ELF-1 (cell line): ENCODE measurements around the gene KLC1.
"Not testable (repeated sequence)": the region's sequence is repeated elsewhere in the genome, so short reads cannot be mapped to it uniquely, and the experiment has no call there.

Experiments
- DNase-seq: peaks from one replicate; pipeline ENCODE4 v3.0.0-alpha.2; 2016; ENCODE audit warnings: low read depth, low spot score

The KLC1 gene

DNA sequence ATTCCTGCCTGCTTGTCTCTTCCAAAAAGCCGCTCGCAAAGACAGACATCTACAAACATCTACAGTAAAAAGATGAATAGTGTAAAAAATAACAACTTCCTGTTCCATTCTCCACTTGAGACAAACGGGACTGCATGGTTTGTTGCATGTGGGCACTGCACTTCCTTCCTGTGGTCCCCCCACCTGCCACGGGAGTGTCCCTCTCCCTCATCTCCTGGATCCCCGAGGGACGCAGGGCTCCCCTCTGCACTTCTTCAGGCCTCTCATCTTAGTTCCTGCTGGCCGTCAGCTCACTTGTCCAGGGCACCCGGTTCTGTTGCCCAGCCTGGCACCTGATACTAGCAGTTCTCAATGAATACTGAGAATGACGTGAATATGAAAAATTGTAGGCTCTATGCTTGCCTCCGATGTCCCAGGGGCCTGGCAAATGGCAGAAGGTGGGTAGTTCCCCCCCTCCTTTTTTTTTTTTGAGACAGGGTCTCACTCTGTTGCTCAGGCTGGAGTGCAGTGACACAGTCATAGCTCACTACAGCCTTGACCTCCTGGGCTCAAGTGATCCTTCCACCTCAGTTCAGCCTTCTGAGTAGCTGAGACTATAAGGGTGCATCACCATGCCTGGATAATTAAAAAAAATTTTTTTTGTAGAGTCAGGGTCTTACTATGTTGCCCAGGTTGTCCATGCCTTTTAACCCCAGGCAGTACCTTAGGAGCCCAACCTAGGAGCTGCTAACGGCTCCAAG, 3.5 kb upstream of the KLC1 start:
- DNase-seq, result no peak

GRCh38 chr14:103626146-103626850, 2.7 kb upstream of the KLC1 start:
- DNase-seq, result peak; percentile 18

GRCh38 chr14:103627073-103628025, 1.7 kb upstream of the KLC1 start:
- DNase-seq, result no peak

DNA sequence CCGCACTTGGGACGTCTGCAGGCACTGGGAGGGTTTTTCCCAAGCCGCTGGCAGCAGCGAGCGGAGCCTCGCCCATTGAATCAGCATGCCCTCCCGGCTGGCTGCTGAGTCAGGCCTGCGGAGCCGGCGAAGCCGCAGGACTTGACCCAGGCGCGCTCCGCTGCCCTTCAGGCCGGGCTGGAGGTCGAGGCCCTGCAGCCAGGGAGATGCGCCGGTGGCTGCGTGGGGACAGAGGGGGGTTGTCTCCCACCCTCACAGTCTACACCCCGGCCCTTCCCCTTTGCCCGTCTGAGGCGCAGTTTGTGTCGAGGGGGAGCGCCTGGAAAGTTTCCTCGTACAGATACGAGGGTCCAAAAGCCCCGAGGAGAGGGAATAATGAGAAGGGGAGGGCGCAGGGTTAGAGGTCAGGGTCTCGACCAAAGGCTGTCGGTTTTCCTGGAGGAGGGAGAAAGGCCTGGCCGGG, 759 bp upstream of the KLC1 start:
- DNase-seq, result peak; percentile 84

DNA sequence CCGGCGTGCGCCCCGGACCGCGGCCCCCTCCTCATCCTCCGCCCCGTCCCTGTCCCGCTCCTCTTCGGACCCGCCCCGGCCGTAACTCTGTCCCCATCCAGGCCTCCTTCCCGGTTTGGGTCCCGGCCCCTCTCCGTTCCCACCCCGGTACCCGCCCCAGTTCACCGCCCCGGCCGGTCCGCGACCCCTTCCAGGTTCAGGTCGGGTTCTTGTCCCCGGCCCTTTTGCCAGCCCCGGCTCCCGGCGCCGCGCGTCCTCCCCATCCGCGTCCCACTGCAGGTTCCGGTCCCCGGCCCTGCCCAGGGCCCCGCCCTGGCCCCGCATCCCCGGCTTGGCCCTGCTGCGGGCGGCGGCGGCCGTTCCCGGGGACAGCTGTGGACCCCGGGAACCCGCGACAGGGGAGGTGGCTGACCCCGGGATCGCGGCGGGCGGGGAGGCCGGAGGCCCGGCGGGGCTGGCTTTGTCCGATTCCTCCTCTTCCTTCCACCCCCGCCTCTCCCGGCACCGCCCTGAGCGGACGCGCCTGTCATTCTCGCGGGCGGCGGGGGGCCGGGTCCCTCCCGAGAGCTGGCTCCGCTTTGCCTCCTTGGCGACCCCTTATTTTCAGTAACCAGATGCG, 601 bp downstream of the KLC1 start:
- peak; percentile 46 for DNase-seq

DNA sequence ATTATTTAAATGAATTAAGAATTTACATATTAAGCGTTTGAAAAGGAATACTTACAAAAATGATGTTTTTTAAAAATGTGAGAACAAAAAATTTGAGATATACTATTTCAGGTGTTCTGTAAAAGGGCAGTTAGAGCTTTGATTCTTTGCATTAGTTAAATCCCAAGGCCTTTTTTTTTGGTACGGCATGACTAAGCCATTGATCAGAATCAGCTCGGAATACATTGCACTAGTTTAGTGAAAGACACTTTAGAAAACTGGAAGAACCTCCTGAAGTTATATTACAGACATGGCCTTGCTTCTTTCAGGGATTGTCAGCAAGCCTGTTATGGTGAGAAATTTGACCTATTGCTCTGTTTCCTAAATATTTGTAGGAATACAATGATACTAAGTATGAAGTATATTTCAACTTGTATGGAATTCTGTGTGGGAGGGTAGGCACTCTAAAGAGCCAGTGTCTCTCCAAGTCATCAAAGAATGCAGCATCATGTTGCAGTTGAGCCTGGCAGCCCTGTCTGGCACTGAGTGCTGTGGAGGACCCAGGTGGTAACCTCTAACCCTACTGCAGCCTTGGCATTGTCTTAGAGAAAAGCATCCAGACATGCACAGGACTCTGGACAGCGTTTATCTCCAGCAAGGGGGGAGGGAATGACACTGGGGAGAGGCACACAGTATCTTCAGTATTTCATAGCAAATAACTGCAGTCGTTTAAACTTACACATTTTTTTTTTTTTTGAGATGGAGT, 1.5 kb downstream of the KLC1 start:
- DNase-seq, result no peak

DNA sequence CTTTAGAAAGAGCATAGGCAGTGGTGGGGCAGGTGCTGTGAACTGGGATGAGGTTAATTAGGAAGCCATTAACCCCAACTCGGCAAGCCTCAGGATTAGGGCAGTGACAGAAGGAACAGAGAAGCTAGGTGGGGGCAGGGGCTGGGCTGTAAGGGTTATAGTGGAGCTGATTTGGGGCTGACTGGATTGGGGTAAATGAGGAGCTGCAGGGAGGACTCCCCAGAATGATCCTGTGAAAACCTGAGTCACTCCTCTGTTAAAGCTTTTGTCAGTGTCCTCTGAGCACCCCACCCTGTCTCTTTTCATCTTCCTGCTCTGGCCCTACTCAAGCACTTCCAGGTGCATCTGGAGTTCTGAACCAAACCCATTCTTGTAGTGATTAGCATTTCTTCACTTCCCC, 4.4 kb downstream of the KLC1 start:
- DNase-seq, result no peak

DNA sequence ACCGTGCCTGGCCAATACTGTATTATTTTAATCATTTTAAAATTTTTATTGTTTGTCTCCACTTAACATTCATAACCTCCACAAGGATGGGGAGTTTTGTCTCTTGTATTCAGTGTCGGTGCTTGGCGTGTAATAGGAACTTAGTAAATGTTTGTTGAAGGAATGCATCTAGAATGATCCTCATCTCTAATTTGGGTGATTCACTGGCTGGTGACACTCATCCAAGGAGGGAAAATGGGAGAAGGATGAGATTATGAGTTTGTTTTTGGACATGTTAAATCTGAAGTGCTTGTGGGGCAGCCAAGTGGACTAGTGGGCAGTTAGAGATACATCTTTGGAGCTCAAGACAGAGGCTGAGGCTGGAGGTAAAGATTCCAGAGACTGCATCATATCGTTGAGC, 5.1 kb downstream of the KLC1 start:
- DNase-seq, result no peak

- no peak for DNase-seq
These were observed 9.6 kb downstream of the KLC1 start for GRCh38 chr14:103638594-103638993.

- DNase-seq, result no peak
These were observed 12.2 kb downstream of the KLC1 start for GRCh38 chr14:103641161-103641560.

DNA sequence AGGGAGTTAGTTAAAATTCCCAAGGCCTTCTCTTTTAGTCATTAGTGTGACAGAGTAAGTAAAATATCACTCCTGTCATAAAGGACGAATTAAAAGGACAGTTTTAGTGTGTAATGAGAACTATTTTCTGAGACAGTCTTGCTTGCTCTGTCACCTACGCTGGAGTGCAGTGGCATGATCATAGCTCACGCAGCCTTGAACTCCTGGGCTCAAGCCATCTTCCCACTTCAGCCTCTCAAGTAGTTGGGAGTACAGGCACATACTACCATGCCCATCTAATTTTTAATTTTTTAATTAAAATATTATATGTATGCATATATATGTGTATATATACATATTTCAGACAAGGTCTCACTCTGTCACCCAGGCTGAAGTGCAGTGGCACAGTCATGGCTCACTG, 17.2 kb downstream of the KLC1 start:
- DNase-seq, result no peak

- DNase-seq, result no peak
These were observed 20.0 kb downstream of the KLC1 start for GRCh38 chr14:103649001-103649400.

DNA sequence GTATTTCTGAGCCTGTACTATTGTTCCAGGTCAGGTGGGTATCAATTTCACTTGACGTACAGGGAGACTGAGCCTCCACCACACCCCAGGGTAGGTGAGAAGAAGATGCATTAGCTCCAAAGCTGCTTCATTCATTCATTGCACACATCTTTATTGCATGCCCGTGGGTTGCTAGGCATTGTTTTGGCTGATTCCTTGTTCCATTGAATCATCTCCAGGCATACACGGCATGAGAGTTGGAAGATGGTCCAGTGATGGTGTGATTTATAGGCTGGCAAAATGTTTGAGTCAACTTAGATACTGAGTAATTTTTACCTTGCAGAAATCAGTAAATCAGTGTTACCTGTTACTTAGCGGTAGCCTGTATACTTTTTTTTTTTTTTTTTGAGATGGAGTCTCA, 21.2 kb downstream of the KLC1 start:
- DNase-seq, result no peak

DNA sequence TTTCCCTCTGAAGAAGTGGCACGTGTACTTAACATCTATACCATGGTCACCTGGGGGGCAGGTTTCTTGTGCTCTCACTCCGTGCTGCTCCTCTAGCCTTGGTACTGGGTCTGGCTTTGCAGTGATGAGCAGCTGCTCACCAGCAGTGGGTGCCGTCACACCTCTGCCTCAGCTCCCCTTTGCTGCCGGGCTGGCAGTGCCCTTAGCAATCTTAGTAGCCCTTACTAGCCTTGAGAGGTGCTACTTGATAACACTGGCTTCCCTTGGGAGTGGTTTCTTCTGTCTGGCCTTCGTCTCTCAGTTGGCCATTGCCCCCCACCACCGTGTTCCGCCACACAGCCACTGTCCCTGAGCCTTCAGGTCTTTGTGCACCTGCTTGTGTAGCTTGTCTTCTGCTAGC, 22.6 kb downstream of the KLC1 start:
- no peak for DNase-seq

DNA sequence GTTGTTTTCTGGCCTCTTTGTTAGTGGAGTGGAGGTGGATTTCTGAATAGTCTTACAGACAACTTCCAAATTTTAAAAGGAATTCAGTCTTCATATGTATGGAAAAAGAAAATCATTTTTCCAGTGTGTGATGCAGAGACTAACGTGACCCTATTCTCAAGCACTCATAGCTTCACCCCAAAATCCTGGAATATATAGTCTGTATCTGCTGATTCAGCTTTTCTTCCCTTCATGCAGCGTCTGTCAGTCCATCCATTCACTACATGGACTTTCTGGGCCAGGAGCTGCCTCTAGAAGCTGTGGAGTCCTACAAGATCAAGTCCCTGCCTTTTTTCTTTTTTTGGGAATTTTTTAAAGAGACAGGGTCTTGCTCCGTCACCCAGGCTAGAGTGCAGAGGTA, 23.8 kb downstream of the KLC1 start:
- DNase-seq, result no peak

- not testable (repeated sequence) for DNase-seq
These were observed 24.3 kb downstream of the KLC1 start for GRCh38 chr14:103653336-103653735.

DNA sequence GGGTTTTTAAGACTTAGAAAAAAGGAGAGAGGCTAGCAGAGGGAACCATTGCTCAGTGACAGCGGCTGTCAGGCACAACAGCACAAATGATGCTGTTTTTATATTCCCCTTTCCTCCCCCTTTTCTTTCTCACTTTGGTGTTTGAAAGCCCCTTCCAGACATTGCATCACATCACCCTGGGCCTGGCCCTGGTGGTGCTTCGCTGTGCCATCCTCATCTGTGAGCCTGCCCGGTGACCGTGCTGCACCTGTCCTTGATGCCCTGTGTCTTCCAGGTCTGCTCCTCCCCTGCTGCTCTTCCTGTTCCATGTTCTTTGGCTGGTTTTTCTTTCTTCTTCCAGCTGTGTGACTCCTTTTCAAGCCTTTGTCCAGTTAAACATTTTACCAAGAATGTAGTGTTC, 24.8 kb downstream of the KLC1 start:
- no peak for DNase-seq

- no peak for DNase-seq
These were observed 25.6 kb downstream of the KLC1 start for GRCh38 chr14:103654619-103655018.

- no peak for DNase-seq
These were observed 27.2 kb downstream of the KLC1 start for GRCh38 chr14:103656031-103656755.

- no peak for DNase-seq
These were observed 27.7 kb downstream of the KLC1 start for GRCh38 chr14:103656756-103657133.
